Upper lobe of left lung (tissue), 4 donors: ENCODE measurements around the gene ADCY2.

ENCODE experiments used
- CTCF ChIP-seq, 6 experiments: fragments of 450-650 bp in 4 of 6; fragments of 200-600 bp in 2 of 6; sonication (generic) in 2 of 6; IDR thresholded peaks; one replicate each; pipeline ENCODE4 v1.5.1; 2016 to 2019; ENCODE audit warnings: antibody characterized with exemption in 6 of 6
- POLR2A ChIP-seq, 4 donors: fragments of 450-650 bp; IDR thresholded peaks; one replicate each; pipeline ENCODE4 v1.5.1; 2016 to 2017; ENCODE audit warnings: antibody characterized with exemption in 4 of 4, mild to moderate bottlenecking in 2 of 4
- POLR2AphosphoS5 ChIP-seq, 2 donors: sonication (generic); formaldehyde crosslinking; IDR thresholded peaks; one replicate each; pipeline ENCODE4 v1.5.1; 2017; ENCODE audit warnings: antibody characterized with exemption in 2 of 2

GRCh38 chr5:7728076-7728475, 332.1 kb downstream of the ADCY2 start:
- TF ChIP-seq CTCF (IDR thresholded peaks at IDR 0.05) (no peak), POLR2A (IDR thresholded peaks at IDR 0.05) (no peak), POLR2AphosphoS5 (IDR thresholded peaks at IDR 0.05) (no peak)
